ENCODE measurements around the gene OR2A42.
"Not testable (repeated sequence)": the region's sequence is repeated elsewhere in the genome, so short reads cannot be mapped to it uniquely, and the experiment has no call there.

Gene OR2A42

DNA sequence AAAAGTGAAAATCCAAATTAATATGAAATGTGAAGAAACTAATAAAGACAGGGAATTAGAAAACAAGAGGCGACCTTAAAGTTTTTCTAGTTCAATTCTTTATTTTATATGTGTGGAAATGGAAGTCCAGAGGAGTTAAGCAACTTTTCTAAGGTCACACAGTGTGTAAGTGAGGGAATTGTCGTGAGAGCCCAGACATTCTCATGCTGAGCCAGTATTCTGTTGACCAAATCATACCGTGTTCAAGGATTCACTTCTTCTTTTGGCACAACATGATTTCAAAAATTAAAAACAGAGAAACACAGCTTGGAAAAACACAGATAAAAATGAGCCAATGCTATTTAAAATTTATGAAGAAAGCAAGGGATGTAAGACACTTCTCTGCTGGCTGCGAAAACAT lies 12.5 kb downstream of the OR2A42 start:
- in situ Hi-C loops (cut with MboI; ENCODE audit: low sequenced_read_pairs) = not testable (repeated sequence)

DNA sequence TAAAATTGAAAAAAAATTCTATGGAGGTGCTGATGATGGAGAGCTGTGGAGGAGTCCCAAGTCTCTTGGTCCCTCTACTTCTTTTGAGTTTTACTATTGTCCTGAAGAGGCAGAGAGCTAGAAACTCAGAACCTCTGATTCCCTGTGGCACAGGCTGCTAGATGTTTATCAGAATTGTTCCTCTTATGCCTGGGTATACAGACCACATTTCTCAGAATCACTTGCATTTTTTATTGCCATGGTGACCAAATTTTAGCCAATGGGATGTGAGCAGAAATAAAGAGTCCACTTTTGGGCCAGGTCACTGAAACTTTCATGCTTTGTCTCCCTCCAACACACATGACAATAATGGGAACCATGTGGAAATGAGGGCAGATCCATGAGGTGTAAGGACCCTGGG lies 15.7 kb downstream of the OR2A42 start:
- in situ Hi-C loops (cut with MboI; ENCODE audit: low sequenced_read_pairs) = not testable (repeated sequence)

DNA sequence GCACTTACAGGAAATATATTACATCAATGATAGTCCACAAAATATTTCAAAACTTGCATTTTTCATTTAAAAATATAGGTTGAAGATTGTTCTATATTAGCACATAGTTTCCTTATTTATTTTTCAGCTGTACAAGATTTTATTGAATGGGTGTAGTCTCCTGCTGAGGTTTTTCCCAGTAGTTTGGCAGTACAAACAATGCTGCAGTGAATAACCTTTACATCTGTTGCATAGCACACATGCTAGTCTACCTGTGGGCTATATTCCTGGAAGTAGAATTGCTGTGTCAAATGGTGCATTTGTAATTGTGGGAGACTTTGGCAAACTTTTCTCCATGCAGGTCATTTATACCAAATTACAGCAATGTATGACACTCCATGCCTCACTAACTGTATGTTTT lies 18.9 kb downstream of the OR2A42 start:
- in situ Hi-C loops (cut with MboI; ENCODE audit: low sequenced_read_pairs) = not testable (repeated sequence)

DNA sequence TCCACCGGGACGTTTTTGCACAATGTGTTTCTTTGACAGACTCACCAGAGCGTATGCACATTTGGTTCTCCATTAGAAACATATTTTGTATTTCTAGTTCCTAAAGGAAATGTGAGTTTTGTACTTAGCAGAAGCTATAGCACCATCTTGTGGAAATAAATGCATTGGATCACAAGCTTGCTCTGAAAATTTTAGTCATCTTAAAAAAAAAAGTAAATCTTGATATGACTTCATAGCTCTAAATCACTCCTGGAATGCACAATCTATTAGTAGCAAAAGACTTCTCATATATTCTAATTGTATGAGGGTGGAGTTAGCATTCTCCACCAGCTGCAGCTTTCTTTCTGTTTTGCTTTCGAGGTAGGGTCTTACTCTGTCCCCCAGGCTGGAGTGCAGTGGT lies 20.3 kb downstream of the OR2A42 start:
- in situ Hi-C loops (cut with MboI; ENCODE audit: low sequenced_read_pairs) = not testable (repeated sequence)

DNA sequence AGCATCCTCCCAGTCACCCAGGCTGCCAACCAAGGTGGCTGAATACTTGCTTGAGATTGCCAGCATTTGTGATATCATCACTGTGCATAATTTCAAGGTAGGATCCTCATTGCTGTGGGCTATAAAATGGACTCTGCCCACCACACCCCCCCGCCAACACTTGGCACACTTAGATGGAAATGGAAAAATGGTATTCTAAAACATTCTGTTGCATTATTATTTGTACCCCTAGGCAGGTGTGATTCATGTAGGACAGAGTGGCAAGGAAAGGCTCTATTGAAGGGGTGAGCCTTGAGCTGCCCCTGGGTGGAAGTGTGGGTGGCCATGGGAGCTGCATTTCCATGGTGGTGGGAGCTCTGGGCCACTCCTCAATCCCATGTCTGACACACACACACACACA lies 20.8 kb downstream of the OR2A42 start:
- in situ Hi-C loops (cut with MboI; ENCODE audit: low sequenced_read_pairs) = not testable (repeated sequence)

DNA sequence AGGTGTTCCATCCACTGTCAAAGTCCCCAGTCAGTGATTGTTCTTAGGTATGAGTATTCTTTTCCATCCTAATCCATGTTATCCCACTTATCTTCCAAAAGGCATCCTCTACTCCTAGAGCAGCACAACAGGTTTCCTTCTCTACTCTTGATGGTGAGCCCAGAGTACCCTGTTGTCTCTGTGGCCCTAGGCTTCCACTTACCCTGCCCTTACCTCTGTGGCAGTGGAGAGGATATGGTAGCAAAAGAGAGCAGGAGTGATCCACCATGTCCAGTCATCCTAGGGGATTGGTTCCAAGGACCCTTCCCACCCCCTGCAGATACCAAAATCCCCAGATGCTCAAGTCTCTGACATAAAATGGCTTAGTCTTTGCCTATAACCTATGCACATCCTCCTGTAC lies 22.2 kb downstream of the OR2A42 start:
- in situ Hi-C loops (cut with MboI; ENCODE audit: low sequenced_read_pairs) = not testable (repeated sequence)

DNA sequence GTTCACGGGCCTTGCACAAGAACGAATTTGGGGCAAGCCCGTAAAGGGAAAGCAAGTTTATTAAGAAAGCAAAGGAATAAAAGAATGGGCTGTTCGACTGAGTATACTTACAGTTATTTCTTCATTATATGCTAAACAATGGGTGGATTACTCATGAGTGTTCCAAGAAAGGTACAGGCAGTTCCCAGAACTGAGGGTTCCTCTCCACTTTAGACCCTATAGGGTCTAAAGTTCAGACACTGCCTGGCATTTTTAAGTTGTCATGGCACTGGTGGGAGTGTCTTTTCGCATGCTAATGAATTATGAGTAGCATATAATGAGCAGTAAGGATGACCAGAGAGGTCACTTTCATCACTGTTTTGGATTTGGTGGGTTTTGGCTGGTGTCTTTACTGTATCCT lies 34.1 kb downstream of the OR2A42 start:
- in situ Hi-C loops (cut with MboI; ENCODE audit: low sequenced_read_pairs) = not testable (repeated sequence)

DNA sequence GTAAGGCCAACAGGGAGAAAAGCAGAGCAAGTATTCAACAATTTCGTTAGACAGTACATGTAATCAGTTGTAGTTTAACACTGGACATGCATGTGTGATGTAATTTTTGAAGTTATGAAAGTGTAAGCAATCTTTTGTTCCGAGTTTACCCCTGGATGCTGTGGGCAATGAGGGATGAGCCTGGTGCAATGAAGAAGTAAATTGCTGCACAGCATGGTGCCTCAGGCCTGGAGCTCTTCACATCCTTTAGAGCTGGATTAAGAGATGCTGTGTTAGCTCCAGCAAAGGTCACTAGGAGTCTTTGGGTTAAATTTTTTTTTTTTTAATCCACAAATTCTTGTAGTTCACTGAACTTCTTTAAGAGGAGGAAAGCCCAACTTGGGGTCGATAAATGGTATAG lies 36.3 kb downstream of the OR2A42 start:
- in situ Hi-C loops (cut with MboI; ENCODE audit: low sequenced_read_pairs) = not testable (repeated sequence)

DNA sequence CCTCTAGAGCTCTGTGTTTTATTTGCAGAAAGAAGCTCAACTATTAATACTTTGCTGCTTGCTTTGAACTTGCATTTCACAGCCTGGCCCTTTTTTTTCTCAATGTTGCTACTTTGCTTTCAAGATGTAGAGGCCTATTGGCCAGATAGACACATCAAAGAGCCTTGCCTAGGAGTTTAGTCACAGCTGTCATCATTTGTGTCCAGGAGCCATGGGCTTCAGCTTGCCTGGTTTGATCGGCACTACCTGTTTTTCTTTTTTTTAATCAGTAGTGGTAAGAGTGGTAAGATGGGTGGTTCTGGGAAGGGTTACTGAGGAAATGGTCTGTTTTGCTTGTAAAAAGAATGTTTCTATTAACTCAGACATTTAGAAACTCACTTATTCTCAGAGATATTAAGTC lies 37.4 kb downstream of the OR2A42 start:
- in situ Hi-C loops (cut with MboI; ENCODE audit: low sequenced_read_pairs) = not testable (repeated sequence)

DNA sequence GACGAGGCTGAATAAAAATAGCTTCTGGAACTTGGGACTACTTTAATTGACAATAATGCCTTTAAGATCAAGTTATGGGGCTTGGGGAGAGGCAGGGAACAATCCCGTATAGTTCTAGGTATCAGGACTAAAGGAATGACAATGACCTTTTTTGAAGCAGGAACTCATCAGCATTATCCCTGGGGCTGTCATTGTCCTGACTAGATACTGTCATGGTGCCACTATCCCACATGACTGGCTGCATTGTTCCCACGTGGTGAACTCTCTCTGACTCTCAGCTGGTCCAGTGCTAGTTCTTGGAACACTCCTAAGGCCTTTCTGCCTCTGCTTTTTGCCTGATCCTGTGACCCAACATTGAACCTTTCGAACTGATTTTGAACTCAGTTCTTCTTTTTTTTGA lies 40.5 kb downstream of the OR2A42 start:
- in situ Hi-C loops (cut with MboI; ENCODE audit: low sequenced_read_pairs) = not testable (repeated sequence)

DNA sequence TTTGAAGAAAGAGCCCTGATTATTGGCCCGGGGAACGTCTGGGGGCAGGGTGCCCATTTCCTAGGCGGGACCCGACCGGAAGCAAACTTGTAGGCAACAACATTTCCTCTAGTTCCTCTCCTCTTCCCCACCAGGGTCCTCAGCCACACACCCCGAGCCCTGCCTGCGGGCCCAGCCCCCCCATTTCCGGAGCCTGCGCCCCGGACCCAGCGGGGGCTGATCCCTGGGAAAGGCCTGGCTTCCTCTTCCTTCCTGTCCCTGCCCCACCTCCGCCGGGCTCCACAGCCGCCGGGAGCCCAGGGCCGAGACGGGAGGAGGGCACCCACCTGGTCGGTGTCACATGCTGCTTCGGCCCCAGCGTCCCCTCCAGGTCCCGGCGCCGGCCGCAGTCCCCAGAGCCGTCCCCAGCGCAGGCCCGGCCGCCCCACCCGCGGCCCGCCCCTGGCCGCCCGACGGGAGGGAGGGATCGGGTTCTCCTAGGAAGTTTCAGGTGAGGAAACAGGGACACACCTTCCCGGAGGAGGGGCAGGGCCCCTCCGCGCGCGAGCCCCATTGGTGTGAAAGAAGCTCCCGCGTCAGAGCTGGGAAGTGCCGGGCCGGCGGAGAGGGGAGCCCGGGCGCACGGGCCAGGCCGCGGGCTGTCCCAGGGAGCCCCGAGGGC lies 44.1 kb downstream of the OR2A42 start, which contains the start of gene ARHGEF35:
ARHGEF35 (minus strand) TSS at position 622 of the 661 bp plus-strand sequence. CDS start 7,450 bp downstream, outside the sequence.
- in situ Hi-C loops (cut with MboI; ENCODE audit: low sequenced_read_pairs) = not testable (repeated sequence)

DNA sequence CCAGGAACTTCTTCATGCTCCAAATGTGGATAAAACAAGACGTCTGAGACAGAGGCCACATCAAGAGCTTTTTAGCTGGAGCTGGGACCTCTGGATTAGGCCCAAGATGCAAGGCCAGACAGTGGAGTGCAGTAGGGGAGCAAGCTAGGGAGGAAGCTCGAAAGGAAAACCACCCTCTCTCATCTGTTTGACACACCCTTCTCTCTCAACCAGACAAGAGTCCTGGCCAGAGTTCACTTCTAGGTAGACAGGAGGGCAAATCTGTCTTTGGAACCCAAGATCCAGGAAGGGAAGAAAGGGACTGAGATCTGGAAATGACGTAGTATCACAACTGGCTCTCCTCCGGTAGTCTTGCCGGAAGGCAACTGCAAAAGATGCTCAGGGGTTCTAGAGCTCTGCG lies 45.0 kb downstream of the OR2A42 start:
- in situ Hi-C loops (cut with MboI; ENCODE audit: low sequenced_read_pairs) = not testable (repeated sequence)

DNA sequence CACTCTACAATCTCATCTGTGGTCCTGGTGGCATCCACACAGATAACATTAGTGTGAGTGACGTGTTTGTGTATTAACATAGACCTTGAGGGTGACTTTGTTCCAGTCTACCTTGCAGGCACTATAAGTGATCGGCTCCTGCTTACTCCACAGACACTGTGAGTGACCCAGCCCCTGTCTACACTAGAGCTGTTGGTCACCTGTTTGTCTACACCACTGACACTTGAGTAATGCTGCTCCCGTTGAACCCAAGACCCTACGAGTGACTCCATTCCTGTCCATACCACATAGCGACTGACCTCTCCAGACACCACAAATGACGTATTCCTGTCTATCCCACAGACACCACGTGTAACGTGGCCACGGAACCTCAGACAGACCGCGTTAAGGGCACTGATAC lies 45.6 kb downstream of the OR2A42 start:
- in situ Hi-C loops (cut with MboI; ENCODE audit: low sequenced_read_pairs) = not testable (repeated sequence)

DNA sequence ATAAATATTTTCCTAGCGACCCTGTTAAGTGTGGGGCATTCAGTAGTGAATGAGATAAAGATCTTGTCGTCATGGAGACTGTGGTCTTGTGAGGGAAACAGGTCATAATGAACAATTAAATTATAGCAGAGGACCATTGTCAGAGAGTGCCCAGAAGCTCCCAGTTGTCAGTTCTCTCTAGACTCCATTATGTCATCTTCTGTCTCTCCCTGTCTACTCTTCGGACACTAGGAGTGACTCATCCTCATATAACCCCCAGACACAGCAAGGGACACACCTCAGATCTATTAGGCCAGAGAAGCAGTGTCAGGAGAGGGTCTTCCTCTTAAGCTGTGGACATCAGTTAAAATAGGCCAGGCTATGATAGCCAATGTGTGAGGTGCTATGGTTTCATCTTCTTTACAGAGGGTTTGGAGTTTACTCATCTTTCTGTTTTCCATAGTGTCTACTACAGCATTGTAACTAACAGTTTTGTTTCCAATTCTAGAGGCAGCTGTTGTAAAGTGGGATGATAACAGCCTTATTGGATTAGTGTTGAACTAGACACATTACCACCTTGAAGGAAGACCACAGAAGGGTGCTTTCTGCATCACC lies 50.7 kb downstream of the OR2A42 start:
- in situ Hi-C loops (cut with MboI; ENCODE audit: low sequenced_read_pairs) = not testable (repeated sequence)

DNA sequence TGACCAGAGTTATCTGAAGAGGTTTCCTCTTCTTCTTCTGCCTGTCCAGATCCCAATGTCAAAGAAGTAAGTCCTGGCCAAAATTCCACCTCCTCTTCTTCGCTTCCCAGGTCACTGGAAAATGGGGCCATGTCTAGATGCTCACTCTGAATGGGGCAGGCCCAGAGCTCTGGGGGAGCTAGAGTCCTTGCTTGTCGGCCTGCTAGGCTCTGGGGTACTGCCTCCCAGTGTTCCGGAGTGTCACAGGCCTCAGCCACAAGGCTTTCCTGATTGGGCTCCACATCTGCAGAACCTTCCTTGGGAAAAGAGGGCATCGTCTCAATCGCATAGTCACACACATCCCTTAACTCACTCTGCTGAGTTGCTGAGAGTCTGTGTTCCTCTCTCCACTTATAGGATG lies 51.6 kb downstream of the OR2A42 start:
- in situ Hi-C loops (cut with MboI; ENCODE audit: low sequenced_read_pairs) = not testable (repeated sequence)

DNA sequence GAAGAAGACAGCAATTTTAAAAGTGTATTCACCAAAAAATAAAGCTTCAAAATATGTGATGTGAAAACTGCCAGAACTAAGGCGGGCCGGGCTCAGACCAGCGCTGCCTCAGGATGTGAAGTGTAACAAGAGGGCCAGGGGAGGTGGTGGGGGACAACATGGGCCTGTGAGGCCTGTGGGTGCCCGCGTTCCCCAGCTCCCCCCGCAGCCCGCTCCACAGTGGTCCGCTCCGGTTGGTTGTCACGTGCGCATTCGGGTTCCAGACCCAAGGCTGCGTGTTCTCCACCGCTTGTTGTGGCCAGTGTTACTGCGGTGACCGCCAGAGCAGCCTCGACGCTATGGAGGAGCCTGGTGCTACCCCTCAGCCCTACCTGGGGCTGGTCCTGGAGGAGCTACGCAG lies 56.2 kb downstream of the OR2A42 start, which contains the start of gene CTAGE4:
CTAGE4 (plus strand) TSS at position 301 of the 400 bp plus-strand sequence; CDS start at position 339, 38 bp downstream.
- in situ Hi-C loops (cut with MboI; ENCODE audit: low sequenced_read_pairs) = not testable (repeated sequence)

DNA sequence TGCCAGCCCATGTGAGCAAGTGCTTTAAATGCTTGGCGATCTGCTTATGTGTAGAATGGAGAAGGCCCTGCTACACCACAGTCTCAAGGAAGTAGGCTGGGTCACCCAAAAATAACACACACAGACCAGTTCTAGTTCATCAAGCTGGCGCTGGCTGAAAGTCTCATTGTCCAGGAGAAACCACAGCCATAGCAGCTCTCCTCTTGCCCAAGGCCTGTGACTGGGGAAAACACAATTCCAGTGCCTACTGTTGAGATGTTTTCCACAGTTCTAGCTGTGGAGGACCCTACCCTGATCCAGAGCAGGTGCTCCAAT lies 60.3 kb downstream of the OR2A42 start:
- in situ Hi-C loops (cut with MboI; ENCODE audit: low sequenced_read_pairs) = not testable (repeated sequence)

DNA sequence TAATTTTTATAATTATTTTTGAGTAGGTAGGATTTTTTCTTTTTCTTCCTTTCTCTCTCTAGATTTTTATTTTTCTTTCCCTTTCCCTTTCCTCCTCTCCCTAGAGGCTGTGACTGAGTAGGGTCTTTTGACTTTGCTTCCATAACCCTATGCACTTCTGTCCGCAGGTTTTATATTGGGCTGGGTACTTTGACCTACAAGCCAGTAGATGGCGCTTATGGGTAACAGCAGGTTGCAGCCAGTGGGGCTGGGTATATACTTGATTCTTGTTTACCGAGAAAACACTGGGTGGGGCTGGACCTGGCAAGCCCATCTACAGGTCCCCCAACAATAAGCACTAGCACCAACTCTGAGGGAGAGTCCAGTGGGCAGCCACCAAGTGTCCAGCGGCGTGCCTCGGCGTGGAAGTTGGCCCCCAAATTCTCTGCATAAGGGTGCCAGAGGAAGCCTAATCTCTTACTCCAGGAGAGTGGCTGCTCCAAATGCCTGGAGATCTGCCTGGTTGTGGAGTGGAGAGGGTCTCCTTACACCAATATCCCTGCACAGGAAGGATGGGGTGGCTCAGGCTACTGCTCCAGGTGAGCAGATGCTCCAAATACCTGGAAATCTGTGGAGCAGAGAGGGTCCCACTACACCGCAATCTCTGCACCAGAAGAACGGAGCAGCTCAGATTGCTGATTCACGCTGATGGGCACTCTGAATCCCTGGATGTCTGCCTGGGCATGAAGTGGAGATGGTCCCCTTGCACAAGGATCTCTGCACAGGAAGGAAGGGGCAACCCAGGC lies 60.8 kb downstream of the OR2A42 start:
- in situ Hi-C loops (cut with MboI; ENCODE audit: low sequenced_read_pairs) = not testable (repeated sequence)
